GM19395 (cell line): ENCODE measurements around the gene MAST4.
"Not testable (repeated sequence)": the region's sequence is repeated elsewhere in the genome, so short reads cannot be mapped to it uniquely, and the experiment has no call there.

Source experiments
- ATAC-seq: cut with Tn5 transposase; IDR thresholded peaks from one replicate; pipeline ENCODE4 v1.9.1; 2021; ENCODE audit warnings: mild to moderate bottlenecking, moderate library complexity; ENCODE audit not compliant: unreplicated experiment

Gene MAST4

DNA sequence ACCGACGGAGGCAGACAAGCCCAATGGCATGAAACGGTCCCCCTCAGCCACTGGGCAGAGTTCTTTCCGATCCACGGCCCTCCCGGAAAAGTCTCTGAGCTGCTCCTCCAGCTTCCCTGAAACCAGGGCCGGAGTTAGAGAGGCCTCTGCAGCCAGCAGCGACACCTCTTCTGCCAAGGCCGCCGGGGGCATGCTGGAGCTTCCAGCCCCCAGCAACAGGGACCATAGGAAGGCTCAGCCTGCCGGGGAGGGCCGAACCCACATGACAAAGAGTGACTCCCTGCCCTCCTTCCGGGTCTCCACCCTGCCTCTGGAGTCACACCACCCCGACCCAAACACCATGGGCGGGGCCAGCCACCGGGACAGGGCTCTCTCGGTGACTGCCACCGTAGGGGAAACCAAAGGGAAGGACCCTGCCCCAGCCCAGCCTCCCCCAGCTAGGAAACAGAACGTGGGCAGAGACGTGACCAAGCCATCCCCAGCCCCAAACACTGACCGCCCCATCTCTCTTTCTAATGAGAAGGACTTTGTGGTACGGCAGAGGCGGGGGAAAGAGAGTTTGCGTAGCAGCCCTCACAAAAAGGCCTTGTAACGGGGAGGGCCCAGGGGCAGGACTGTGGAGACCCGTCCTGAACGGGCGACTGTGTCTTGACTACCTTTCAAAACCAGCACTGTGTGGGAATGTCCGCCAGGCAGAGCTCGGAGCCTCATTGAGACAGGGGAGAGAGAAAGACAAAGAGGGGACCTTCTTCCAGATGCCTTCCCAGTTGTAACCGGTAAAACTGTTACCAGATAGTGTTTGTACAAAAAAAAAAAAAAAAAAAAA lies 570.5 kb downstream of the MAST4 start:
- peak; percentile 63 for ATAC-seq

DNA sequence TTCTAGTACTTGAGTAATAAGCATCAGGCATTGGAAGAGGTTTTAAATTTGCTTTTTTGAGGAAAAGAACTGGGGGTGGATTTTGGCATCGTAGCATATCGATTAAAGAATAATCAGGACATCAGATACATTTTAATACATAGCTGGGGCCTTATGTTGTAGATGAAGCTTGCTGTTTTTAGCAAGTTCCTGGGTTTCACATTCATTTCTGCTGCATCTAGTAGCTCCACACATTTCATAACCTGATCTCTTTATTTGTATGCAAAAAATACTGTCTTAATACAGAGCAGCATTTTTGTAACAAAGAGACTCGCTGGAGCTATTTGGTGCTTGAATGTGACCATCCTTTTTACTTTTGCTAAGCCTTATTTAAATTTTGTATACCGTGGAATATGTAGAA lies 571.9 kb downstream of the MAST4 start:
- no peak for ATAC-seq

DNA sequence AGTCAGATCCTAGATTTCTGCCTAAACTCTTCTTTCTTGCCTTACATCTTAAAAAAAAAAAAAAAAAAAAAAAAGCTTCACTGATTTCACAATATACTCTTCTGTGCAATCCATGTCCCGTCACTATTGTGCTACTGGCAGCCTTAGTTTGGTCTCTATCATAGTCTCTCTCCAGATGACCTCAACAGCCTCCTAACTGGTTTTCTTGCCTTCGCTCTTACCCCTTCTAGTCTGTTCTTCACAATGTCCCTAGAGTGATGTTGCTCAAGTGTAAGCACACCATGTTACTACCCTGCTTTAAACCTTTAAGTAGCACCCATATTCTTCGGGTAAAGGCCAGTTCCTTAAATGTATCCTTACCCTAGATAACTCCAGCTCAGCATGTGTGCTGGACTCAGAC lies 574.6 kb downstream of the MAST4 start:
- no peak for ATAC-seq

DNA sequence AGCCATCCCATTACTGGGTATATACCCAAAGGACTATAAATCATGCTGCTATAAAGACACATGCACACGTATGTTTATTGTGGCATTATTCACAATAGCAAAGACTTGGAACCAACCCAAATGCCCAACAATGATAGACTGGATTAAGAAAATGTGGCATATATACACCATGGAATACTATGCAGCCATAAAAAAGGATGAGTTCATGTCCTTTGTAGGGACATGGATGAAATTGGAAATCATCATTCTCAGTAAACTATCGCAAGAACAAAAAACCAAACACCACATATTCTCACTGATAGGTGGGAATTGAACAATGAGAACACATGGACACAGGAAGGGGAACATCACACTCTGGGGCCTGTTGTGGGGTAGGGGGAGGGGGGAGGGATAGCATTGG lies 577.2 kb downstream of the MAST4 start:
- not testable (repeated sequence) for ATAC-seq

DNA sequence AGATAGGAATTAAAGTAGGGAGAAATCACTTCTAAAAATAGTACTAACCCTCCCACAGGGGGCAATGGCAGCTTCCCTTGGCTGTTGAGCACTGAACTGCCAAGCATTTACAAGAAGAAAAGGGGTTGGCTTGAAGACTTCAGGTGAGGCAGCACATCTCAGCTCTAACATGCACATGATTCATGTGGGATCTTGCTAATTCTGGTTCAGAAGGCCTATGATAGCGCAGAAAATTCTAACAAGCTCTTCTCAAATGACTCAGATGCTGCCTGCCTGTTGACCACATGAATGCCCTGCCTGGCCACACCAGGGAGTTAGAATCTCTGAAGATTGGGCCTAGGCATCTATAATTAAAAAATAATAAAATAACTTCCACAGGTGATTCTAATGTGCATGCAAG lies 577.8 kb downstream of the MAST4 start:
- no peak for ATAC-seq

DNA sequence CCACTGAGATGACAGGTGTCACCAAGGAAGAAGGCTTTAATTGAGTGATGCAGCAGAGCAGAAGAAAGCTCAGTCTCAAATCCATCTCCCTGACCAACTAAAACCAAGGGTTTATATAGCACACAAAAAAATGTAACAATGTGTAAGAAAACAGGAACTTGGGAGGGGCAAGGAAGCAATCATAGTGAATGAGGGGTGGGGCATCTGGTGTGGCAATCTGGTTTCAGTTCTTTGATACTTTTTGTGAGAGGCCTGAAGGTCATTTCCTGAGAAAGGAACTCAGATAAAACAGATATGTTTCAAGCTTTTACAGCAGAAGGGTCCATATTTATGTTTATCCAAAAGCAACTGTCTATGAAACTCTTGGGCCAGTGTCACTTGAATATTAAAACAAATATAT lies 580.7 kb downstream of the MAST4 start:
- no peak for ATAC-seq

DNA sequence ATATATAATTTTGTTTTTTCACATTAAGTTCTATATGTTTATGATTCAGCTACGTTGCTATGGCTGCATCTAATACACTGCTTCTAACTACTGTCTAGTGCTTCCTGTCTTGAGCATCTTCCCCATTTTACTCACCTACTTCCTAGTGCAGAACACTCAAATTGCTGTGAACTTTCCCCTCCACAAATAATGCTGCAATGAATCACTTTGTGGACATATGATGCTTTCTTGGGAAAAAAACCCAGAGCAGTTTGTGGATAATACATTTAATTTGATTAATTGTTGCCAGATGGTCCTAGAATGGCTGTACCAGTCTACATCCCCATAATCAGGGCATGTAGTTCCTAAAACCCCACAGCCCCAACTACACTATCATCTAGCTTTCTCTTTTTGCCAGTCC lies 581.9 kb downstream of the MAST4 start:
- no peak for ATAC-seq

DNA sequence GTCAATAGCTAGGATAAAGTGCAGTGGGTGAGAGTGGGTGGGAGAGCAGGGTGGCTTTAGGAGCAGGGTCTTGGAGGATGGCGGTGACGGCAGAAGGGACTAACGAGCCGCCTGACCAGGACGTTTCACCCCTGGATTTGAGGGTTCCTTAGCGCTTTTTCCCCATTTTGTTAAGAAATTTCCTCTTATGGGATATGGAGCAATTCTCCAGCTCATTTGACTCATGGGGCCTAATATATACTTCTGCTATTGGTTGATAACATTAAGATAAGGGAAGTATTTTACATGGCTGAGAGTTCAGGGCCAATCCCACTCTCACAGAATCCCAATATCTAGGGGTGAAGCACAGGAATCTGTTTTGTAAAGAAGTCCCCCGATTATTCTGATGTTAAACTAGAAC lies 582.8 kb downstream of the MAST4 start:
- ATAC-seq, result no peak

DNA sequence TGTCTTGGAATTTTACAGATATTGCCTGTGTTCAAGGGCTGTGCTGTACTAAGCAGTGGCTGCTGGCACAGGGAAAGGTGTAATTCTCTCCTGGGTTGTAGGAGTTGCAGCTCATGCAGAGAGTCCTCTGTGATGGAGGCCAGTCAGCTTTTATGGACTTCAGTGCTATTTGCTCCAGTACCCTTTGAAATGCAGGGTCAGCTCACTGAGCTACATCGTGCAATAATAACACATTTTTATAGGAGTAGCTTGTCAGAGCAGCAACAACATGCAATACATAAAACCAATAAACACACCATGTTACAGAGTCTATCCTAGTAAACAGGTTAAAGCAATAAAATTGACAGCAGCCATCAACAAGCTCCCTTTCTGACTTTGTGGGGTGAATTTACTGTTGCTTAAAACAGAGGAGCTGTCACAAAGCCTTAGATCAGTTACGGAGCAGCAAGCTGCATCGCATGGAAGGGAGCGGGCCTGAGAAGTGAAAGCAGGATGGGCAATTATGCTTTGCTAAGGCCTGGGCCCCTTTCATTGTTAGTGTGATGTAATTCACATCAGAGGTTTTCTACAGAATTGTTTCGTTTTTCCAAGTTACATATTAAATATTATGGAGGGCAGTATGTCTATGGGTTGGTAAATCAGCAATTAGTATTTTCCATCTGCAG lies 583.6 kb downstream of the MAST4 start:
- ATAC-seq, result no peak

DNA sequence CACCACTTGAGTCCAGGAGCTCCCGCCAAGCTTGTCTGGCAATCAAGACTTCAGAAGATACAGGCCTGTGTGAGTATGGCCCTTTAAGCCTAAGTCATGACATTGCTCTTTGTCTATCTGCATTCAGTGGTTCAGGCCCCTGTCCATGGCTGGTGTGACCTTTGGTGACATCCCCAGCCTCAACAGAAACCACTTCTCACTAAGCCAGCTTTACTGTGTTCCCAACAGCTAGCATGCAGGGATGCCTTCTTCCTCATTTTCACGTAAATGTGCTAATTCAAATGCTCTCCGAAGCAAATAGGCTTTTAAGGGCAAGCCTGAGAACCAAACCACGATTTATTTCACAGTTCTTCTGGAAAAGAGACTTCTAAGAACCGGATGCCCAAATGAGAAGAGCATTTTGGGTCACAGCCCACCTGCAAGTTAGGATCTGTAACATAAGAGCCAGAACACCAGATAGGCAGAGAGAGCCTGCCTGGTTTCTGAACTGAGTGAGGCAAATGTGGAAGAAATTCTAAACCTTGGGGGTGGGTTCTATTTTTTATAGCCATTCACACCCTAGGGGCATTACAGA lies 585.5 kb downstream of the MAST4 start:
- no peak for ATAC-seq

DNA sequence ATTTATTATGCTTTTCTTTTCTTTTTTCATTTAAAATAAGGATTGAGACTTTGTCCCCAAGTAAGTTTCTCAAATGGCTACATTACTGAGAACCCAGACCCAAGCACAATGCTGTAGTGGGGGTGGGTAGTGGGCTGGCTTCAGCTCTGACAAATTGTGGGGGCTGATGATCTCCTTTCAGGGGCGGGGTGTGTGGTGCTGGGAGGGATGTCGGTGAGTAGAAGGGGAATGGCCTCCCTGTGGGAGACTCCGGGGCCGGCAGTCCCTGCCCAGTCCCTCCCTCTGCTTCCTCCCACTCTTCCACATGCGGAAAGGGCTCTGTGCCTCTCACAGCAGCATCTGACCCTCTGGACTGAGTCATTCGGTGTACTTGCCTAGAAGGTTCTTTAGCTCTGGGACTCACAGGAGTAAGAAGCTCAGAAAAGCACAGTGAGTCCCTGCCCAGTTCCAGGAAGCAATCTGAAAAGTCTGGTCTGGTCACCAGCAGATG lies 586.2 kb downstream of the MAST4 start:
- no peak for ATAC-seq

DNA sequence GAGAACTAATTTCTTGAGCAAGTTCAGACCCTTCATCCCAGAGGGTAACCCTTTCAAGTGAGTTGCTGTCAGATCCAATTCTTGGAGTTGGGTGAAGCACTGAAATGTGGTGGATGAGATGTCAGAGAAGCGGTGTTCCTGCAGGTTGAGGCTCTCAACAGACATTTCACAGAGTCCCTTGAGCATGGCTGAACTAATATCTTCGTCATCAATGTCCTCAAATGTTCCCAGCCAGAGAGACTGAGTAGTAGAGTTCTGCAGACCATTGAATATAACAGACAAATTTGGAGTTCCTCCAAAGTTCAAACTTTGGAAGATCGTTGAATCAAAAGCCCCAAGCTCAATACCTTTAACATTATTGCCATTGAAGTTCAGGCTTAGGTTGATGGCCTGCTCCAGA lies 587.7 kb downstream of the MAST4 start:
- no peak for ATAC-seq

DNA sequence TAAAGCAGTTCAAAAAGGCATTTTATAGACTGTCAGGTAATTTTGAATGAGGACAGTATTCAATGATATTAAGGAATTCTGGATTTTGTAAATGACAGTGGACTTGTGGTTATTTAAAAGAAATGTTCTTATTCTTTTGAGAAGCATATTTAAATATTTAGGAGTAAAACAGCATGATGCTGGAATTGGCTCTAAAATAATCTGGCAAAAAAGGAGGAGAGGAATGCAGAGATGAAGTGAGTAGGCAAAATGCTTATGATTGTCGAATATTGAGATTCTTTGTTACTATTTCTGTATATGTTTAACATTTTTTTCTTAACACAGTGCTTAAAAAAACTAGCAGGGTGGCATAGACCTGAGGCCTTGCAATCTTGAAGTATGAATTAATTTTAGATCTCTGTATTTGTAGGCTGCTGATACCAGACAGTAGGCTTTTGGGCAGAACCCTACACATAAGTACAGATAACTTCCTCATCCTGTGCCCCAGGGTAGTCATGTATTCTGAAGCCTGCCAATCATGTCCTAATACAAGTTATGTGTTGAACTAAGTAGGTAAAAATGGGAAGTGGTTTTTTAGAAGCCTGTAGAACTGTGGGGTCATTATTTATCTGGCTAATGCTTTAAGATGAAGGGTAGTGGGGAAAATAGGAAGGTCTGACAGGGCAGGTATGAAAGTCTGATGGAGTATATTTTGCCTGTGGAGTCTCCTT lies 591.0 kb downstream of the MAST4 start:
- ATAC-seq, result peak; percentile 62

DNA sequence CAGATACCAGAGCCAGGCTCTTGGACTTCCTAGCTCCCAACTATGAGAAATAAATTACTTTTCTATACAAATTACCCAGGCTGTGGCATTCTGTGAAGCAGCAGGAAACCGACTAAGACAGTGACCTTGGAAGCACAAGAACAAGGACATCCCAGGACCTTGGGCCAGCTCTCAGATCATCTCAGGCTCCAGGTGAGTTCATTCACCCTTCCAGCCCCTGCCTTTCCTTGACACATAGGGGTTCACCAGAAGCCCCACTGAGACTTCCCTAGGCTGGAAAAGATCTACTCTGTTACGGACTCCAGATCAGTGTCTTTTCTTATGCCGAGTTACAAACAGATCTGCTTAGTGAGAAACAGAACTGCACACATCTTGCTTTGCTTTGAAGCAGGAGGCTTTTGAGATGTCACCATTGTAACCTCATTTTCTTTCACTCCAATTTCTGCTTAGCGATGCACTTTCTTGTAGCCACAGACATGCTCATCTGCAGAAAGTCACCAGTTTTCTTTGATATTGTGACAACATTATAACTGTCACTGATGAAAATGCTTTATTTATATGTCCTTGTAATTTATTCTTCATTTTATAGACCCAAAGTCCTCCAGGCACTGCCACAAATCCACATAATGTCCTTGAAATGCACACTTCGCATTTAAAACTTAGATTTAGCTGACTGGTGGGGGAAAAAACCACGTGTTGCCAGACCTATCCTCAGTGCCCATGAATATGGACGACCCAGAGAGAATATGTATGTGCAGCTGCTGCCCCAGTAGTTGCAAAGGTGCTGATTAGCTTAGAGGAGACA lies 592.3 kb downstream of the MAST4 start:
- ATAC-seq, result no peak

DNA sequence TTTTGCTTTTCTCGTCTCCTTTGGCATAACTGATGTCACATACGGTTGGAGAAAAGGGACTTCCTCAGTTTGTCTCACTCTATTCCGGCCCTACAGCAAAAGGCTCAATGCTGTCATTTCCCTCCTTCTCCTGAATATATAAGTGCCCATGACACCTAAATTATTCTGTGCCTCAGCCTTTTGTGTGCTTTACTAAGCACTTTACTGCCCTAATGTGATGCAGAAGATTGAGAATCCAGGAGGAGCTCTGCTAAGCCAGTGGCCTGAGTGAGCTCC lies 592.8 kb downstream of the MAST4 start:
- ATAC-seq, result no peak

DNA sequence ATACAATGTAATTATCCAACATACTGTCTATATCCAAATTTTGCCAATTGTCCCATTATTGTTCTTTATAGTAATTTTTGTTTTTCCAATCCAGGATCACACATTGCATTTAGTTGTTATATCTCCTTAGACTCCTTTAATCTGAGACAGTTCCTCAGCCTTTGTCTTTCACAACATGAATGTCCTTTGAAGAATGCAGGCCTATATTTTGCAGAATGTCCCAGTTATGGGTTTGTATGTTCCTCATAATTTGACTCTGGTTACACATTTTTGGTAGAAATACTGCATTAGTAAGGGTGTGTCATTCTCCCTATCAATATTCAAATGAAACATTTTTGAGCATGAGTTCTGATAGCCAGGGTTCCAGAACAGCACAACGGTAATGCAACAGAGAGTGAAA lies 593.7 kb downstream of the MAST4 start:
- ATAC-seq, result no peak

DNA sequence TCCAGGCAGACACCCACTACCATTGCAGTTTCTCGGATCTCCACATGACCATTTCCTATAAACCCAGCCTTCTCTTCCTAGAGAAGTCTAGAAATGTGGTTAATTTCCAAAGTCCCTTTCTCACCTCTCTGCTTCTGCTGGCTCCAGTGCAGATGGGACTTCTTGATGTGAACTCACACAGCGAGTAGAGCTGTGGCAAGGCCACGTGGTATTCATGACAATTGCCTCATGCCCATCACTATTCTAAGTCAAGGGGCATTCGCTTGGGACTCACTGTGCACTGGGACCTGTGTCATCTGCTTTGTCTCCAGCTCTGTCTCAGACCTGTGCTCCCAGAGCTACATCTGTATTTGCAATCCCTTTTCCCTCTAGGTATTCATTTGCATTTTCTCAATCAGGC lies 594.2 kb downstream of the MAST4 start:
- ATAC-seq, result no peak

DNA sequence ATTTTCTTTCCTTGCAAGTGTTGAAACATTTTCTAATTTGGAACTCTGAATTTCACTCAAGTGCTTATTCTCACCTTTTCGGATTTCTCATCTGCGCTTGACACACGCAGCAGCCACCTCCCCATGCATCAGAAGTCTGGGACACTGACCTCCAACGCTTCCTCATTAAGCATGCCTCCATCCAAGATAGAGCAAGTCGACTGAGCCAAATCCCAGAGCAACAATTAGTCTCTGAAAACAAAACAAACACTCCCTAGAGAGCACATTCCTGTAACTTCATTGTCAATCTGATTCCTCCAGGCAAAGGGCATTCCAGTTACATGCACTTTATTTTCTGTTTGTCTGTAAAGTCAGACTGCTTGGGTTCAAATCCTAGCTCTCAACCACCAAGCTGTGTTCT lies 594.7 kb downstream of the MAST4 start:
- no peak for ATAC-seq

DNA sequence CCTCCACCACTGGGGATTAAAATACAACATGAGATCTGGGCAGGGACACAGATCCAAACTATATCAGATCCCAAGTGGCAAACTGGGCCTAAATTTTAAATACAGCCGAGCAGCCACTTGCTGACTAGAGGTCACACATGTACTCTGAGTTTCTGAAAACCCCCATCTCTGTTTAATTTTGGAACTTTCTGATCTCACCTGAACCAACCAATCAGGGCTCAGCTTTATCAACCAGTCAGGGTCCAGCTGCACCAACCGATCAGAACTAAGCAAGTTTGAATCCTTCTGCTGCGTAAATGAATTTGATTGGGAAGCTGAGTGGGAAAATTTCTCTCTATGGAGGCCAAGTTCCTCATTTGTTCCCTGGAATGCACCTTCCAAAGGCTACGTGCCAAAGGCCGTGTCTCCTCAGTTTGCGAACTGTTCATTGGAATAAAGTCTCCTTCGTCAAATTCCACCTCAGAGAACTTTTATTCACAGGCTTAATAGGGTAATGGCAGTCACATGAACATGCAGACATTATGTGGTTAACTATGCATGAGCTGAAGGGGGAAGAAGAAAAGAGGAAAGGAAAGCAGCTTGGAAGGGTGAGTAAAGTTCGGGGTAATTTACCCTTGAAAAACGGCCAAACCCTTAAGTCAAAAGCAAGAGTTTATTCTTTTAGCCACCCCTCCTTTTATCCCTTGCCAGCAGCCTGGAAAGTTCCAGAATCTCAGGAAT lies 596.7 kb downstream of the MAST4 start:
- peak; percentile 36 for ATAC-seq

DNA sequence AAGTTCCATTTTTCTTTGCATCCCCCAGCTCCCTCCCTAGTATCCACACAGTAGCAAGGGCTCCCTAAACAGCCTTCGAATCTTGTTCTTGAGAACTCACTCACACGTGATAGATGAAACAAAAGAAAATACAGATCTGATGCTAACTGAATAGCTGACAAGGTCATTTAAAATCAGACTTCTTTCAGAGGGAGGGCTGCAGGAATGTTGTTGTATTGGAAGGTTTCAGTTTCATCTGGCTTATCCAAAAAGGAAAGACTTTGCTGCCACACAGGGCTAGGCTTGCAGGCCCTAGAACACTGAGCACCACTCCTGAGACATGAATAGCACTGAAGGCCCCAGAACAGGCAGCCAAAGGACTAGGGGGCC lies 597.2 kb downstream of the MAST4 start:
- ATAC-seq, result peak; percentile 8
